Smooth muscle cell (in vitro differentiated cells): ENCODE data around the gene SLAMF8. TPM values are rescaled to one million over a fixed set of nuclear protein-coding genes. Genes with fewer than 3 reads are reported as not detected.

ENCODE experiments used
- DNase-seq: peaks from one replicate; lab custom pipeline; 2025; ENCODE audit not compliant: unreplicated experiment; lab: John Stamatoyannopoulos, UW
- H2AFZ ChIP-seq: fragments of 200-600 bp; sonication (generic); 2 replicates; pipeline ENCODE4 v1.6.0; 2016; ENCODE audit warnings: antibody characterized with exemption, low read depth, mild to moderate bottlenecking
- H3F3A ChIP-seq: fragments of 200-600 bp; sonication (generic); 2 replicates; pipeline ENCODE4 v1.6.0; 2017; ENCODE audit warnings: antibody characterized with exemption, low read depth
- H3K27ac ChIP-seq: fragments of 200-600 bp; sonication (generic); 2 replicates; pipeline ENCODE4 v1.5.1; 2016; ENCODE audit warnings: low read depth, mild to moderate bottlenecking
- H3K27me3 ChIP-seq: fragments of 200-600 bp; sonication (generic); 2 replicates; pipeline ENCODE4 v1.6.1; 2016; ENCODE audit warnings: low read depth, mild to moderate bottlenecking
- H3K36me3 ChIP-seq: fragments of 200-600 bp; sonication (generic); 2 replicates; pipeline ENCODE4 v1.5.1; 2016; ENCODE audit warnings: low read depth
- H3K4me1 ChIP-seq: fragments of 200-600 bp; sonication (generic); 2 replicates; pipeline ENCODE4 v1.5.1; 2016; ENCODE audit warnings: low read depth
- H3K4me2 ChIP-seq: fragments of 200-600 bp; sonication (generic); 2 replicates; pipeline ENCODE4 v1.6.0; 2016; ENCODE audit warnings: mild to moderate bottlenecking
- H3K4me3 ChIP-seq: fragments of 200-600 bp; sonication (generic); 2 replicates; pipeline ENCODE4 v1.5.1; 2016; ENCODE audit warnings: mild to moderate bottlenecking
- H3K79me2 ChIP-seq: fragments of 200-600 bp; sonication (generic); 2 replicates; pipeline ENCODE4 v1.6.0; 2016; ENCODE audit warnings: low read depth, mild to moderate bottlenecking
- H3K9ac ChIP-seq: fragments of 200-600 bp; sonication (generic); 2 replicates; pipeline ENCODE4 v1.6.0; 2016; ENCODE audit warnings: low read depth
- H3K9me3 ChIP-seq: fragments of 200-600 bp; sonication (generic); replicated peaks from 2 replicates; pipeline ENCODE4 v1.5.1; 2016; ENCODE audit warnings: low read depth
- H4K20me1 ChIP-seq: fragments of 200-600 bp; sonication (generic); 2 replicates; pipeline ENCODE4 v1.6.0; 2016; ENCODE audit warnings: low read depth
- CTCF ChIP-seq: fragments of 200-600 bp; sonication (generic); IDR thresholded peaks from 2 replicates; pipeline ENCODE4 v1.5.1; 2017; ENCODE audit warnings: borderline replicate concordance, mild to moderate bottlenecking, antibody characterized with exemption; ENCODE audit not compliant: insufficient read depth, poor library complexity, severe bottlenecking
- WGBS: methylation state at CpG from one replicate; pipeline ENCODE4 v1.1.7; 2016; ENCODE audit warnings: low lambda C conversion rate; 5-methylcytosine and 5-hydroxymethylcytosine counted together
- polyA plus RNA-seq: library from polyadenylated mRNA; unstranded; fragments of >200 nt; fragmentation: Nextera tagmentation; extraction: Ambion mirVana; gene quantifications from 2 replicates; pipeline ENCODE4 v1.2.1, GENCODE V29; 2016
- total RNA-seq: library from RNA; depleted of rRNA; stranded (reverse); fragments of >200 nt; gene quantifications from 2 replicates; pipeline ENCODE4 v1.2.3, GENCODE V29; 2014

SLAMF8 gene
- total and polyA plus RNA-seq, 2 experiments from 2014 or later, result 11.0 to 15.1 TPM

- no peaks in the 10 kb centered on the region for H3K36me3 ChIP-seq
- no peak overlapping the region for H2AFZ ChIP-seq
- TF ChIP-seq CTCF, result no peak
- no peak overlapping the region for H3K4me3 ChIP-seq
- no peaks in the 10 kb centered on the region for H3K79me2 ChIP-seq
- H3K27me3 ChIP-seq, result no peaks in the 10 kb centered on the region
- no peaks in the 10 kb centered on the region for H3K4me1 ChIP-seq
- no peak overlapping the region for H3K27ac ChIP-seq
- no peaks in the 10 kb centered on the region for H3K9me3 ChIP-seq
- H3F3A ChIP-seq, result no peaks in the 10 kb centered on the region
- DNase-seq, result no peak
- no peaks in the 10 kb centered on the region for H4K20me1 ChIP-seq
- H3K9ac ChIP-seq, result no peak overlapping the region
- WGBS, result 96% methylated on average over 6 of the region's 6 CpGs
- no peak overlapping the region for H3K4me2 ChIP-seq
These were observed 51.2 kb downstream of the SLAMF8 start for GRCh38 chr1:159877695-159878444.

GRCh38 chr1:159879136-159879535, 52.5 kb downstream of the SLAMF8 start:
- Histone ChIP-seq H3K4me3 (no peak overlapping the region), H3K4me1 (no peaks in the 10 kb centered on the region), H3K4me2 (no peak overlapping the region), H3K9me3 (no peaks in the 10 kb centered on the region), H3K9ac (no peak overlapping the region), H2AFZ (no peak overlapping the region), H3K27me3 (no peaks in the 10 kb centered on the region), H3K36me3 (no peaks in the 10 kb centered on the region), H3K27ac (no peak overlapping the region), H3K79me2 (no peaks in the 10 kb centered on the region), H4K20me1 (no peaks in the 10 kb centered on the region), H3F3A (no peaks in the 10 kb centered on the region)
- TF ChIP-seq CTCF, result no peak
- 83% methylated on average over 3 of the region's 3 CpGs for WGBS
- no peak for DNase-seq

- TF ChIP-seq CTCF, result no peak
These were observed 53.3 kb downstream of the SLAMF8 start for GRCh38 chr1:159879977-159880376.

GRCh38 chr1:159880430-159880829, 53.8 kb downstream of the SLAMF8 start:
- Histone ChIP-seq H3F3A (no peaks in the 10 kb centered on the region), H3K27ac (no peak overlapping the region), H3K4me2 (no peak overlapping the region), H4K20me1 (no peaks in the 10 kb centered on the region), H2AFZ (no peak overlapping the region), H3K79me2 (no peaks in the 10 kb centered on the region), H3K4me3 (no peak overlapping the region), H3K4me1 (no peaks in the 10 kb centered on the region), H3K9me3 (no peaks in the 10 kb centered on the region), H3K27me3 (no peaks in the 10 kb centered on the region), H3K9ac (no peak overlapping the region), H3K36me3 (no peaks in the 10 kb centered on the region)
- DNase-seq, result no peak
- WGBS, result 84% methylated on average over 3 of the region's 3 CpGs
- no peak for TF ChIP-seq CTCF

More at GRCh38 chr1:159879977-159880376, 53.3 kb downstream of the SLAMF8 start:
- no peak for DNase-seq
- 80% methylated on average over 4 of the region's 4 CpGs for WGBS
- Histone ChIP-seq H3K4me1 (no peaks in the 10 kb centered on the region), H3K4me3 (no peak overlapping the region), H3K27me3 (no peaks in the 10 kb centered on the region), H2AFZ (no peak overlapping the region), H3K9me3 (no peaks in the 10 kb centered on the region), H3K4me2 (no peak overlapping the region), H3F3A (no peaks in the 10 kb centered on the region), H3K36me3 (no peaks in the 10 kb centered on the region), H4K20me1 (no peaks in the 10 kb centered on the region), H3K27ac (no peak overlapping the region), H3K9ac (no peak overlapping the region), H3K79me2 (no peaks in the 10 kb centered on the region)
